Loucy (cell line): Measurements from ENCODE around the gene PPP2R3B.

Experiments
- H2AFZ ChIP-seq: fragments of 200-600 bp; sonication (generic); 2 replicates; pipeline ENCODE4 v1.6.0; 2016; ENCODE audit warnings: antibody characterized with exemption, mild to moderate bottlenecking, low read length, moderate library complexity
- H3F3A ChIP-seq: fragments of 200-600 bp; 2 replicates; pipeline ENCODE4 v1.6.0; 2016; ENCODE audit warnings: antibody characterized with exemption, low read depth, mild to moderate bottlenecking
- H3K27me3 ChIP-seq: fragments of 200-600 bp; sonication (generic); 2 replicates; pipeline ENCODE4 v1.6.1; 2014; ENCODE audit warnings: low read length, mild to moderate bottlenecking; ENCODE audit not compliant: insufficient read depth, poor library complexity, severe bottlenecking
- H3K36me3 ChIP-seq: fragments of 200-600 bp; sonication (generic); 2 replicates; pipeline ENCODE4 v1.6.1; 2016; ENCODE audit warnings: low read length; ENCODE audit not compliant: insufficient read depth
- H3K4me1 ChIP-seq: fragments of 200-600 bp; sonication (generic); 2 replicates; pipeline ENCODE4 v1.5.1; 2014; ENCODE audit warnings: low read length, mild to moderate bottlenecking; ENCODE audit not compliant: insufficient read depth, poor library complexity, severe bottlenecking
- H3K4me2 ChIP-seq: fragments of 200-600 bp; sonication (generic); 2 replicates; pipeline ENCODE4 v1.6.0; 2014; ENCODE audit warnings: antibody characterized with exemption, low read length, low read depth, mild to moderate bottlenecking; ENCODE audit not compliant: poor library complexity, severe bottlenecking
- H3K4me3 ChIP-seq: fragments of 200-600 bp; sonication (generic); 2 replicates; pipeline ENCODE4 v1.5.1; 2014; ENCODE audit warnings: low read length, mild to moderate bottlenecking, mixed read lengths; ENCODE audit not compliant: poor library complexity, severe bottlenecking
- H3K79me2 ChIP-seq: fragments of 200-600 bp; sonication (generic); 2 replicates; pipeline ENCODE4 v1.6.1; 2014; ENCODE audit warnings: low read length; ENCODE audit not compliant: insufficient read depth
- H3K9ac ChIP-seq: fragments of 200-600 bp; sonication (generic); 2 replicates; pipeline ENCODE4 v1.6.0; 2014; ENCODE audit warnings: mild to moderate bottlenecking, low read depth, low read length, moderate library complexity; ENCODE audit not compliant: poor library complexity, severe bottlenecking
- H3K9me2 ChIP-seq: fragments of 200-600 bp; sonication (generic); replicated peaks from 2 replicates; pipeline ENCODE4 v1.6.1; 2016; ENCODE audit warnings: low read depth, low read length, mixed read lengths
- H3K9me3 ChIP-seq: fragments of 200-600 bp; sonication (generic); 2 replicates; pipeline ENCODE4 v1.6.1; 2014; ENCODE audit warnings: mild to moderate bottlenecking, antibody characterized with exemption, low read length, low read depth; ENCODE audit not compliant: insufficient read depth
- H4K20me1 ChIP-seq: fragments of 200-600 bp; sonication (generic); 2 replicates; pipeline ENCODE4 v1.6.0; 2014; ENCODE audit warnings: antibody characterized with exemption, low read length, mild to moderate bottlenecking; ENCODE audit not compliant: insufficient read depth, poor library complexity, severe bottlenecking
- CTCF ChIP-seq: fragments of 200-600 bp; sonication (generic); conservative IDR thresholded peaks from 2 replicates; pipeline ENCODE4 v1.5.1; 2014; ENCODE audit warnings: mild to moderate bottlenecking, antibody characterized with exemption, low read length
- EZH2phosphoT487 ChIP-seq: fragments of 200-600 bp; IDR thresholded peaks from 2 replicates; pipeline ENCODE4 v1.6.1; 2018; ENCODE audit warnings: antibody characterized with exemption, mild to moderate bottlenecking, moderate library complexity, borderline replicate concordance

PPP2R3B gene

DNA sequence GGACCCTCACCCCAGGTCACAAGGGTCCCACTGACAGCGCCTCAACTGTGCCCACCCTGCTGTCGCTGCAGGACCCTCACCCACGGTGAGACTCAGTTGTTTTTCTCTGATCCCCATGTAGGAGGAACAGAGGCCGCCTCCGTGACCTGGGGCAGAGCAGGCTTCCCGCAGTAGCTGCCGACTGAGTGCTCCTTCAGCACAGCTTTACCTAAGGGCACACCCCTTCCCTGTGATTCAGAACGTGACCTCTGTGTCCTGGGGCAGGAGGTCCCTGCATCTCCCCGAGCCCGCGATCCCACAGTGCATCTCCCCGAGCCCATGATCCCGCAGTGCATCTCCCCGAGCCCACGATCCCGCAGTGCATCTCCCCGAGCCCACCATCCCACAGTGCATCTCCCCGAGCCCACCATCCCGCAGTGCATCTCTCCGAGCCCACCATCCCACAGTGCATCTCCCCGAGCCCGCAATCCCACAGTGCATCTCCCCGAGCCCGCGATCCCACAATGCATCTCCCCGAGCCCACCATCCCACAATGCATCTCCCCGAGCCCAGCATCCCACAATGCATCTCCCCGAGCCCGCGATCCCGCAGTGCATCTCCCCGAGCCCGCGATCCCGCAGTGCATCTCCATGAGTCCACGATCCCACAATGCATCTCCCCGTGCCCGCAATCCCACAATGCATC, 23.6 kb downstream of the PPP2R3B start:
- H3K79me2 ChIP-seq: no peaks in the 10 kb centered on the region

GRCh38 chrX:362351-362750, 24.4 kb downstream of the PPP2R3B start:
- Histone ChIP-seq H3K9ac (no peak overlapping the region), H2AFZ (no peak overlapping the region), H3F3A (no peaks in the 10 kb centered on the region), H3K4me1 (peaks cover 8% of the 10 kb centered on the region), H3K4me3 (no peak overlapping the region), H3K36me3 (no peaks in the 10 kb centered on the region), H3K79me2 (no peaks in the 10 kb centered on the region), H4K20me1 (no peaks in the 10 kb centered on the region), H3K4me2 (no peak overlapping the region), H3K9me2 (no peaks in the 10 kb centered on the region), H3K27me3 (no peaks in the 10 kb centered on the region), H3K9me3 (no peaks in the 10 kb centered on the region)
- TF ChIP-seq EZH2phosphoT487: no peak
- no peak for TF ChIP-seq CTCF

More for the DNA sequence above, 23.6 kb downstream of the PPP2R3B start:
- H3K27me3 ChIP-seq: no peaks in the 10 kb centered on the region
- H3K9me2 ChIP-seq: no peaks in the 10 kb centered on the region
- H3K4me1 ChIP-seq: peaks cover 1% of the 10 kb centered on the region
- no peaks in the 10 kb centered on the region for H4K20me1 ChIP-seq
- H2AFZ ChIP-seq: no peak overlapping the region
- H3K4me3 ChIP-seq: no peak overlapping the region
- TF ChIP-seq EZH2phosphoT487 (no peak), CTCF (no peak)
- H3K4me2 ChIP-seq: no peak overlapping the region
- no peaks in the 10 kb centered on the region for H3K36me3 ChIP-seq
- H3F3A ChIP-seq: no peaks in the 10 kb centered on the region
- no peak overlapping the region for H3K9ac ChIP-seq
- H3K9me3 ChIP-seq: no peaks in the 10 kb centered on the region

DNA sequence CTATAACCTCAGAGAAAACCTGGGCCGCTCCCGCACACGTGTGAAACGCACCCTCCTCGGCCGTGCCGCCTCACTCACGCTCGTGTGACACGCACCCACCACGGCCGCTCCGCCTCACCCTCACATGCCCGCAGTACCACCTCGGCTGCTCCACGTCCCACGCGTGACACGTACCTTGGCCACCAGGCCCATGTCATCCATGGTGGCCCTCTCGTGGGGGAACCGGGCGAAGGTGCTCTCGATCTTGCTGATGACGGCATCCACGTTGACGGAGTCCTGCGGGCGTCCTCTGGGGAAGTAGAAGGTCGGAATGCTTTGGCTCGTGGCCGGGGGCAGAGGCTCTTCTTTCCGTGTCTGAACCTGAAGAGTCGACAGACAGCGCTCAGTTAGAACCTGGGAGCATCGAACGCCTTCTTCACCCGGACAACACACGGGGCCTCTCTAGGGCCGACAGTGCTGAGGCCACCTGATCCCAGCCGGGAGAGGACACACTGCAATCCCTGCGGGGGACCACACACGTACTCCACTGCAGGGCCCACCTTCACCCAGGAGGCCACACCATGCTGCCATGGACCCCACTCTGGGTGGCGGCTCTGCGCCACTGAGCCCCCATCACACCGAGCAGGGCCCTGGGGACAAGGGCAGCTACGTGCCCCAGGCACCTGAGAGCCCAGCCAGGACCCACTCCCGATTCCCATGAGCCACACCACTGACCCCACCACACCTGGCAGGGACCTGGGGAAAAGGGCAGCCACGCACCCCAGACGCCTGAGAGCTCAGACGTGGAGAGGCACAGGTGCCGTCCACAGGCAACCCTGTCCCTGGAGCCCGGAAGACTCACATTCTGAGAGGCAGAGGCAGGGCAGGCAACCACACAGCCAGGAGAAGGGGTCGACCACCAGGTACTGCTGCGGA, 25.2 kb downstream of the PPP2R3B start:
- Histone ChIP-seq H4K20me1 (no peaks in the 10 kb centered on the region), H3K9ac (no peak overlapping the region), H3K27me3 (no peaks in the 10 kb centered on the region), H3K9me3 (no peaks in the 10 kb centered on the region), H3F3A (no peaks in the 10 kb centered on the region), H3K4me2 (no peak overlapping the region), H3K9me2 (no peaks in the 10 kb centered on the region), H3K79me2 (no peaks in the 10 kb centered on the region), H3K4me3 (no peak overlapping the region), H2AFZ (no peak overlapping the region), H3K4me1 (peaks cover 14% of the 10 kb centered on the region), H3K36me3 (no peaks in the 10 kb centered on the region)
- no peak for TF ChIP-seq EZH2phosphoT487
- no peak for TF ChIP-seq CTCF
